ENCODE results near the gene APOB. TPM values are rescaled to one million over a fixed set of nuclear protein-coding genes. Genes with fewer than 3 reads are reported as not detected.
"Not testable (repeated sequence)": the region's sequence is repeated elsewhere in the genome, so short reads cannot be mapped to it uniquely, and the experiment has no call there.

Gene APOB
- total RNA-seq, 1 experiment from 2014 or later = not detected

DNA sequence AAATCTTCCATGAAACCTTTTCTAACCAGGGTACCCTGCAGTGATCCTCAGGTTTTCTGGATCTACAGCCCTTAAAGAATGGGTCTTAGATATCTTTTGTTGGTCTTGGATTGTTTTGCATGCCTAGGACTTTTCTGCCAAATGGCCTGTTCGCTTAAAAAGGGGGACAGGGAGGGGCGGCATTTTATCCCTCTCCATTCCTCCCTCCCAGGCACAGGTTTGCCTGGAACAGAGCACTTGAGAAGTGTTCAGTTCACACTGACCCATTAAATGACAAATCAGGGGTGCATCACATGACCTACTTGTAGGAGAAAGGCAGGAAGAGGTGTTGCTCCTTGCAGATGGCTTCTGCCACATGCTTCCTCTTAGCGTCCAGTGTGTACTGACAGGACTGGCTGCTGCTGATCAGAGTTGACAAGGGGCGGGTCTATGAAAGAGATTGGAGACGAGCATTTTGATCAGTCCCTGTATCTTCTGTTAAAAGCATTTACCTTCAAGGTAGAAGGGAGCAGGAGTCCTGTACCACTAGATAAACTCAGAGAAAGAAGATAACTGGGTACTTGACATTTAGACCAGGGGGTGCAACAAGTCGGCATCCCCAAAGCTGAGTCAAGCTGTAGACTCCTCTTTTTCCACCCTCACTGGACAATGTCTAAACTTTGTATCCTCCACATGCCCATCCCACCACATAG is 8.4 kb downstream of the APOB start:
- no peak for DNase-seq (ENCODE audit: extremely low read depth, low read depth)

DNA sequence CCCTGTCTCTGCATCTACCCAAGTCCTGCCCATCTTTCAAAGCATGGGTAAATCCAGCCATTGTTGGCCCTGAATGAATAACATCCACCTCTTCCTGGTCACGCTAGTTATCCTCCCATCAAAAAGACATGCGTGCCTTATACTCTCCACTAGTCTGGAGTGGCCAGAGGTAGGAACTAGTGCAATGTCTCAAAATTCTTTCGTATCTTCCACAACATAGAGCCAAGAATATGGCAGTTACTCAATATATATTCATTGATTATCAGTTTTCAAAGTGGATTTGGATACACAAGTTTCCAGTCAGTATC is 8.9 kb downstream of the APOB start:
- no peak for DNase-seq (ENCODE audit: extremely low read depth, low read depth)

GRCh38 chr2:21034156-21034971 is 9.5 kb downstream of the APOB start:
- DNase-seq (ENCODE audit: extremely low read depth, low read depth) = no peak

DNA sequence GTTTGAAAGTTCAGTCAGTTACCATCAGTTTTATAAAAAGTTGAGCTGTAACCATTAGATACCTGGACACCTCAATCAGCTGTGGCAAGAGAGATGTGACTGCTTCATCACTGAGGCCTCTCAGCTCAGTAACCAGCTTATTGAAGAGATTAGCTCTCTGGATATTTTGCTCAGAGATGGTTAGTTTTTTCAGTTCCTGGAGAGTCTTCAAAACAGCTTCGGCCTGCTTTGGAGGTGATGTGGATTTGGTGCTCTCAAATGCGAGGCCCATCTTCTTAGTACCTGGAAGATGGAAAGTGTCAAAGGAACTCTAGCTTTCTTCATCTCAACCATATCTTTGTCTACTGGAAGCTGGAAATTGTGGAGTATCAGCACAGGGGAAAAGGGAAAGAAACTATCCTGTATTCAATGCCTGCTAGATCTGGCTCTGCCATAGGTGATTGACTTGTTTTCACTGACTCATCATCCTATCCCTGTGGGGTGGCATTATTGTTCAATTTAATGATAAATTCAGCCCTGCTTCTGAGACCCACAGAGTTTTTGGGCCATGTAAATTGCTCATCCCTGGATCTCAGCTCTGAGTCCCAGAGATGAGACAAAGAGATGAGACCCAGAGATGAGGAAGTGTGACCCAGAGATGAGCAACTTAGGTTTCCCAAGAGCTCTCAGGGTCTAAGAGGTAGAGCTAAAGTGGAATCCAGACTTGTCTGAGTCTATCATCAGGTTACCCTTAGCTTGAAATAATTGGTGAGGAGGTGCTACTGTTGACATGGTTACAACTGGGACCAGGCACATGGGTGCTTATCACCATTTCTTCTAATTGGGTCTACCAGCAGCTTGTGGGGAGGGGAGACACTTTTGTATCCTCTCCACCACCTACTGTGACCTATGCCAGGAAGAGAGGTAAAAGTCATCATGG is 10.4 kb downstream of the APOB start:
- DNase-seq (ENCODE audit: extremely low read depth, low read depth) = no peak

GRCh38 chr2:21032338-21033236 is 11.3 kb downstream of the APOB start:
- DNase-seq (ENCODE audit: extremely low read depth, low read depth) = no peak

DNA sequence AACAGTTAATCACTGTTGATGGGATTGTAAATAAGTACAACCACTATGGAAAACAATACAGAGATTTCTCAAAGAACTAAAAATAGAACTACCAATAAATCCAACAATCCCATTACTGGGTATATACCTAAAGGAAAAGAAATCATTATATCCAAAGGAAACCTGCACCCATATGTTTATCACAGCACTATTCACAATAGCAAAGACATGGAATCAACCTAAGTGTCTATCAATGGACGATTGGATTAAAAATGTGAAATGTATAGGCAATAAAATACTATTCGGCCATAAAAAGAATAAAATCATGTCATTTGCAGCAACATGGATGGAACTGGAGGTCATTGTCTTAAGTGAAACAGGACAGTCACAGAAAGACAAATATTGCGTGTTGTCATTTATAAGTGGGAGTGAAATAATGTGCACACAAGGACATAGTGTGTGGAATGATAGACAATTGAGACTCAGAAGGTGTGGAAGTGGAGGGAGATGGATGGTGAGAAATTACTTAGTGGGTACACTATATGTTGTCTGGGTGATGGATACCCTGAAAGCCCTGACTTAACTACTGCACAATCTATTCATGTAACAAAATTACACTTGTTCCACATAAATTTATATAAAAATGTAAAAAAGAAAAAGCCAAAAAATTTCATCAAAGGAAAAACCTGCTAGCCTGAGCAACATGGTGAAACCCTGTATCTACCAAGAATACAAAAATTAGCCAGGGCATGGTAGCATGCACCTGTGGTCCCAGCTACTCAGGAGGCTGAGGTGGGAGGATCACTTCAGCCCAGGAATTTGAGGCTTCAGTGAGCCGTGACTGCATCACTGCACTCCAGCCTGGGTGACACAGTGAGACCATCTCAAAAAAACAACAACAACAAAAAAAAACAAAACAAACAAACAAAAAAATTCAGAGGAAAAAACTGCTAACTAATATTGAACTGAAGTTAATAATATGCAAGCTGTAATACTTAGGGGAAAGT is 12.6 kb downstream of the APOB start:
- no peak for DNase-seq (ENCODE audit: extremely low read depth, low read depth)

DNA sequence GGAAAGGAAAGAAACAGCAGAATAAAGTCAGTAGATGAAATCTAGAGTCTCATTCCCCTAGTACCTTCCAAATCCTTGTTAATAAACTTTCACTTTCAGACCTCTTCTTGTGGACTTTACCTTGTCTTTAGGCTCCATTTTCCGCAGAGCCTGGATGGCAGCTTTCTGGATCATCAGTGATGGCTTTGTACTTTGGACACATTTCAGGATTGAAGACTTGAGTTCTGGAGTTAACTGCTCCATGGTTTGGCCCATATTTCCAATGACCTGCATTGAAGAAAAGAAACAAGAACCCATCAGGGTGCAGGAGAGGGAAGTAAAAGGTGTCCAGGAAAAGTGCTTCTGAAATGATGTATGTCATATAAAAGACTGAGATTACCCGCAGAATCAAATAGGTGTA is 14.4 kb downstream of the APOB start:
- no peak for DNase-seq (ENCODE audit: extremely low read depth, low read depth)

DNA sequence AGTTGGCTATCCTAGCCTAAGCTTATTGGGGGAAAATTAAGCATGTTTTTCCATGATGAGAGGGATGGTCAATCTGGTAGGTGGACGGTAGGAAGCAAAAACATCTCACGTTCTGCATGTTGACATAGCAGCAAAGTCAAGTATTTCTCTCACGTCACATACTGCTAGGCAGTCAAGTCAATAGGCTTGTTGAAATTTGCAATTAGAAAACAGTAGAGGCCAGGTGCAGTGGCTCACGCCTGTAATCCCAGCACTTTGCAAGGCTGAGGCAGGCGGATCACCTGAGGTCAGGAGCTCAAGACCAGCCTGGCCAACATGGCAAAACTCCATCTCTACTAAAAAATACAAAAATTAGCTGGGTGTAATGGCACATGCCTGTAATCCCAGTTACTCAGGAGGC is 14.9 kb downstream of the APOB start:
- DNase-seq (ENCODE audit: extremely low read depth, low read depth) = not testable (repeated sequence)

GRCh38 chr2:21028021-21028947 is 15.6 kb downstream of the APOB start:
- DNase-seq (ENCODE audit: extremely low read depth, low read depth) = no peak

GRCh38 chr2:21026479-21027282 is 17.2 kb downstream of the APOB start:
- DNase-seq (ENCODE audit: extremely low read depth, low read depth) = no peak

DNA sequence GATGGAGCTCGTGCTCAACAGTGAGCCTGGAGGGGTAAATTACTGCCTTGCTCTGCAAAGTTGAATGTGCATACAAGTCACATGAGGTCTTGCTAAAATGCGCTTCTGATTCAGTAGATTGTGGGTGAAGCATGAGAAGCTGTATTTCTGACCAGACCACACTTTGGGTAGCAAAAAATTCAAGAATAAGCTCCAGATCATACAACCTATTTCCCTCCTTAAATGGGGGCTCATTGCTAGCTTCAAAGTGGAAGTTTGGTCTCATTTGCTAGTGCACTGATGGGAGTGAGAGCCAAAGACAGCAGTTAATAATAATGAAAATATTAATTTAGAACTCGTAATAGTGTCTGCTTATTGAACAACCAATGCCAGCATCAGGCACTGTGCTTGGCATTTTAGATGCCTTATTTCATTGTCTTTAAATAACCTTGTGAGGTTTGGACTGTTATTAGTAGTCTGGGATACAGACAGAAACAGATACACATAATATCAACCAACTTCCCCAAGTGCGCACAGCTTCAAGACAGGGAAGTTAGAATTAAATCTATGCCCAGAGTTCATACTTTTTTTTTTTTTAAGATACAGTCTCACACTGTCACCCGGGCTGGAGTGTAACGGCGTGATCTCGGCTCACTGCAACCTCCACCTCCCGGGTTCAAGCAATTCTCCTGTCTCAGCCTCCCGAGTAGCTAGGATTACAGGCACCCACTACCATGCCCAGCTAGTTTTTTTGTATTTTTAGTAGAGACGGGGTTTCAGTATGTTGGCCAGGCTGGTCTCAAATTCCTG is 18.0 kb downstream of the APOB start:
- no peak for DNase-seq (ENCODE audit: extremely low read depth, low read depth)

- no peak for DNase-seq (ENCODE audit: extremely low read depth, low read depth)
Measured at GRCh38 chr2:21024722-21025389, 19.0 kb downstream of the APOB start.

GRCh38 chr2:21024198-21024597 is 19.7 kb downstream of the APOB start:
- DNase-seq (ENCODE audit: extremely low read depth, low read depth) = no peak

- DNase-seq (ENCODE audit: extremely low read depth, low read depth) = no peak
Measured at GRCh38 chr2:21023419-21024181, 20.3 kb downstream of the APOB start.

GRCh38 chr2:21022792-21023367 is 21.0 kb downstream of the APOB start:
- no peak for DNase-seq (ENCODE audit: extremely low read depth, low read depth)

All from NCI-H460 (cell line).